GM10248 (cell line): ENCODE data around the gene PUM2.
"Not testable (repeated sequence)": the region's sequence is repeated elsewhere in the genome, so short reads cannot be mapped to it uniquely, and the experiment has no call there.

Experiments
- CTCF ChIA-PET: fragments of 300-600 bp; sonication (Branson Sonifier 250); formaldehyde crosslinking; extraction: SDS; loops from one replicate; lab custom pipeline; 2021; ENCODE audit warnings: antibody characterized with exemption; lab: Yijun Ruan, JAX
- POLR2A ChIA-PET: fragments of 350-650 bp; sonication (Branson Sonifier 250); formaldehyde crosslinking; extraction: SDS; loops from one replicate; lab custom pipeline; 2020; ENCODE audit warnings: antibody characterized with exemption; lab: Yijun Ruan, JAX
- DNase-seq: peaks from one replicate; pipeline ENCODE4 v3.0.0; 2012; ENCODE audit errors: extremely low spot score
- CTCF ChIP-seq: IDR thresholded peaks from 2 replicates; pipeline ENCODE4 v1.5.1; 2012; ENCODE audit warnings: mild to moderate bottlenecking, low read depth; ENCODE audit errors: extremely low read depth, missing control alignments, control extremely low read depth

PUM2 gene

DNA sequence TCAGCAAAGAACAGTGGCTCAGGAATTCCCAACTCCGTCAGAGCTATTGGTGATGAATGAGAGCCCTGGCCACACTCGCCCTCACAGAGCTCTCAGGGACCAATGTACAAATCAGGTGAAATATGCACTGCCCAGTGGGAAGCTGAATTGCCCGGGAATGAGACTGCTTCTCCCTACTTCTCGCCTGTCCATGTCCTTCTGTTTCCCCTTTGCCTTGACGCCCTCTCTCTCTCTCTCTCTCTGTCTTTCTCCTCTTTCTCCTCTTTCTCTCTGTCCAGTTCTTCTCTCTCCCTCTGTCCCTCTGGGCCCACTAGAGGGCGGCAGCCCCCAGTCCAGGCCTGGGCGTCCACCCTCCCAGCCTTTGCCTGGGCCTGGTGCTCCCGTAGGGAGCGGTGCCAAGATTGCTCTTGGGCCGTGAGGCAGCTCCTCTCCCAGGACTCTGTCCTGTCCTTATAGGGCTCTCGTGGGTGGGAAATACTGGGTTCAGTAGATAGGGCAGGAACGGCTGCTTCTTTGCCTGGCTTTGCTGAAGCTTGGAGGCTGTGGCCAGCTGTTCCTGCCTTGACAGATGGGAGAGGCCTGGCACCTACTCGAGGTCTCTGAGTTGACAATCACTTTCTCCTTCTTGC lies 28.4 kb upstream of the PUM2 start:
- DNase-seq = no peak
- CTCF ChIA-PET = interaction anchor here (0.6 to 6.6 kb wide), 21 partner anchors 9 to 281 kb away, joined by 3 to 49 read pairs (median 4); partner anchors contain the start of gene RHOB
- POLR2A ChIA-PET = no interaction called here
- TF ChIP-seq CTCF = peak; percentile 44

- TF ChIP-seq CTCF = no peak
- POLR2A ChIA-PET = no interaction called here
- DNase-seq = no peak
- CTCF ChIA-PET = interaction anchor here (0.8 to 6.6 kb wide), 20 partner anchors 10 to 282 kb away, joined by 3 to 49 read pairs (median 4); partner anchors contain the start of gene RHOB
These were observed 27.7 kb upstream of the PUM2 start for GRCh38 chr2:20378341-20378740.

DNA sequence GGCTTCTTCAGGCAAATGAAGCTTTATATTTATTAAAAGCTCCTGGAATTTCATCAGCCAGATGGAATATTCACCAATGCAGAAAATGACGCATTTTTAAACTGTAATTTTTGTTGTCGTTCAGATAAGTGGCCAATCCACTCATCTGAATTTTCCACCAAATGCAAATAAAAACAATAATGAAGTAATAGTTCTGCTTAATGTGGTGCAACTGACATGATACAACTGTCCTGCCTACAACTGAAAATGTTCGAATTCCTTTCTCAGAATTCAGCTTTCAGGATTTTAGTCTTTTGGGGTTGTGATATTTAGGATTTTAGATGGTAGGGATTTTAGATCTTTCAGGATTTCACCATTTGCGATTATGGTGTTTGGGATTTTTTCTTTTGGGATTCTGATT lies 27.1 kb upstream of the PUM2 start:
- ChIA-PET CTCF (interaction anchor here (1.0 to 6.6 kb wide), 10 partner anchors 10 to 265 kb away, joined by 3 to 49 read pairs (median 7); no protein-coding TSS in a partner anchor), POLR2A (no interaction called here)
- no peak for DNase-seq
- no peak for TF ChIP-seq CTCF

- CTCF ChIA-PET = interaction anchor here (1.1 to 1.5 kb wide), 2 partner anchors 9 to 13 kb away, joined by 3 read pairs; no protein-coding TSS in a partner anchor
- DNase-seq, POLR2A ChIA-PET: not testable (repeated sequence)
These were observed 24.3 kb upstream of the PUM2 start for GRCh38 chr2:20374982-20375381.

- ChIA-PET CTCF (interaction anchor here (0.9 to 1.0 kb wide), 2 partner anchors 10 to 17 kb away, joined by 3 read pairs; no protein-coding TSS in a partner anchor), POLR2A (no interaction called here)
- no peak for TF ChIP-seq CTCF
- DNase-seq = no peak
These were observed 22.4 kb upstream of the PUM2 start for GRCh38 chr2:20372896-20373640.

GRCh38 chr2:20371323-20372025 lies 20.8 kb upstream of the PUM2 start:
- ChIA-PET CTCF (interaction anchor here (0.8 to 2.5 kb wide), 3 partner anchors 9 to 45 kb away, joined by 3 to 16 read pairs (median 5); no protein-coding TSS in a partner anchor), POLR2A (interaction anchor here (0.6 kb wide), 1 partner anchor 260 kb away, joined by 3 read pairs; no protein-coding TSS in a partner anchor)
- no peak for TF ChIP-seq CTCF
- no peak for DNase-seq
